HK-2 (cell line): ENCODE data around the gene SLC47A2.

Experiments used
- DNase-seq: peaks from one replicate; pipeline ENCODE4 v3.0.0-alpha.2; 2018; ENCODE audit not compliant: unreplicated experiment

SLC47A2 gene

GRCh38 chr17:19747829-19748806, 31.7 kb upstream of the SLC47A2 start, which contains the start of gene ALDH3A1:
Gene ALDH3A1 (minus strand): TSS chr17:19748298. CDS start chr17:19745129, 3,169 bp downstream.
- DNase-seq = no peak

- no peak for DNase-seq
Measured at GRCh38 chr17:19747159-19747719, 30.9 kb upstream of the SLC47A2 start.

- DNase-seq = no peak
Measured at GRCh38 chr17:19746517-19746916, 30.1 kb upstream of the SLC47A2 start.

- no peak for DNase-seq
Measured at GRCh38 chr17:19744922-19745757, 28.8 kb upstream of the SLC47A2 start.

- DNase-seq = no peak
Measured at GRCh38 chr17:19744492-19744891, 28.1 kb upstream of the SLC47A2 start.

- no peak for DNase-seq
Measured at GRCh38 chr17:19743101-19744100, 27.0 kb upstream of the SLC47A2 start.

- no peak for DNase-seq
Measured at GRCh38 chr17:19742495-19742894, 26.1 kb upstream of the SLC47A2 start.

- no peak for DNase-seq
Measured at GRCh38 chr17:19741832-19742457, 25.6 kb upstream of the SLC47A2 start.

- no peak for DNase-seq
Measured at GRCh38 chr17:19740933-19741332, 24.5 kb upstream of the SLC47A2 start.

GRCh38 chr17:19739241-19740201, 23.1 kb upstream of the SLC47A2 start:
- DNase-seq = no peak

- DNase-seq = no peak
Measured at GRCh38 chr17:19738757-19739156, 22.4 kb upstream of the SLC47A2 start.

GRCh38 chr17:19738073-19738449, 21.7 kb upstream of the SLC47A2 start:
- DNase-seq = no peak

- DNase-seq = no peak
Measured at GRCh38 chr17:19737305-19738072, 21.1 kb upstream of the SLC47A2 start.

GRCh38 chr17:19736071-19736470, 19.7 kb upstream of the SLC47A2 start:
- DNase-seq = no peak

- no peak for DNase-seq
Measured at GRCh38 chr17:19733953-19734526, 17.7 kb upstream of the SLC47A2 start.

GRCh38 chr17:19731626-19732025, 15.2 kb upstream of the SLC47A2 start:
- DNase-seq = no peak

GRCh38 chr17:19730843-19731242, 14.5 kb upstream of the SLC47A2 start:
- DNase-seq = no peak

- no peak for DNase-seq
Measured at GRCh38 chr17:19729900-19730299, 13.5 kb upstream of the SLC47A2 start.
